Spleen (tissue), 11 donors: ENCODE measurements around the gene IQGAP2. TPM values are rescaled to one million over a fixed set of nuclear protein-coding genes. Genes with fewer than 3 reads are reported as not detected.
A peak's percentile ranks its signal among the peaks of the same experiment; 100 is the strongest.

ENCODE experiments used
- DNase-seq: peaks from one replicate; pipeline ENCODE4 v3.0.0-alpha.2; 2020
- H3K27ac ChIP-seq, 8 donors: fragments of 200-600 bp; sonication (generic) in 7 of 8; 1 replicate in 4 of 8; 2 replicates in 4 of 8; pipeline versions ENCODE4 v1.5.0 to v1.8.0; 2016 to 2021; ENCODE audit warnings: inconsistent platforms in 4 of 8, mild to moderate bottlenecking in 4 of 8, moderate library complexity in 1 of 8
- H3K27me3 ChIP-seq, 7 donors: fragments of 200-600 bp; sonication (generic) in 6 of 7; replicated peaks in 1 of 7; 1 replicate in 4 of 7; 2 replicates in 3 of 7; pipeline versions ENCODE4 v1.5.0 to v1.8.0; 2016 to 2021; ENCODE audit warnings: inconsistent platforms in 3 of 7, mild to moderate bottlenecking in 1 of 7
- H3K36me3 ChIP-seq, 6 donors: fragments of 200-600 bp; sonication (generic) in 5 of 6; 1 replicate in 4 of 6; 2 replicates in 2 of 6; pipeline versions ENCODE4 v1.5.0 to v1.8.0; 2016 to 2021; ENCODE audit warnings: inconsistent platforms in 2 of 6
- H3K4me1 ChIP-seq, 6 donors: fragments of 200-600 bp; sonication (generic) in 5 of 6; 1 replicate in 3 of 6; 2 replicates in 3 of 6; pipeline versions ENCODE4 v1.5.0 to v1.8.0; 2016 to 2021; ENCODE audit warnings: inconsistent platforms in 3 of 6
- H3K4me3 ChIP-seq, 8 donors: fragments of 200-600 bp; sonication (generic) in 7 of 8; 1 replicate in 4 of 8; 2 replicates in 4 of 8; pipeline versions ENCODE4 v1.5.0 to v1.8.0; 2016 to 2021; ENCODE audit warnings: inconsistent platforms in 4 of 8, mild to moderate bottlenecking in 4 of 8, moderate library complexity in 2 of 8
- H3K9me3 ChIP-seq, 8 donors: fragments of 200-600 bp; sonication (generic) in 7 of 8; 1 replicate in 4 of 8; 2 replicates in 4 of 8; pipeline versions ENCODE4 v1.5.0 to v1.8.0; 2016 to 2021; ENCODE audit warnings: inconsistent platforms in 4 of 8
- CTCF ChIP-seq, 11 experiments: fragments of 200-600 bp in 7 of 11; fragments of 450-650 bp in 4 of 11; sonication (generic) in 4 of 11; IDR thresholded peaks in 8 of 11; conservative IDR thresholded peaks in 3 of 11; 1 replicate in 7 of 11; 2 replicates in 4 of 11; pipeline versions ENCODE4 v1.4.0 to v1.8.0; 2016 to 2021; ENCODE audit warnings: antibody characterized with exemption in 11 of 11, inconsistent platforms in 4 of 11, mild to moderate bottlenecking in 1 of 11
- POLR2A ChIP-seq, 3 donors: fragments of 450-650 bp; IDR thresholded peaks; one replicate each; pipeline ENCODE4 v1.5.1; 2017; ENCODE audit warnings: antibody characterized with exemption in 3 of 3, mild to moderate bottlenecking in 1 of 3
- POLR2AphosphoS5 ChIP-seq, 3 donors: sonication (generic); formaldehyde crosslinking; IDR thresholded peaks; one replicate each; pipeline ENCODE4 v1.5.1; 2017; ENCODE audit warnings: antibody characterized with exemption in 3 of 3
- WGBS, 5 donors: extraction: QIAGEN DNeasy Blood & Tissue Kit in 3 of 5; methylation state at CpG; one replicate each; pipeline versions ENCODE4 v1.1.5 to v1.1.7; 2013 to 2018; 5-methylcytosine and 5-hydroxymethylcytosine counted together
- intact Hi-C: fragments of 100-400 bp; cut with DNase I; formaldehyde crosslinking; loops from one replicate; pipeline ENCODE4 v1.15.0; 2023; ENCODE audit warnings: low total_unique reads
- polyA plus RNA-seq, 3 donors: library from polyadenylated mRNA; stranded (reverse); fragments of 200-250 nt; gene quantifications; one replicate each; pipeline ENCODE4 v1.2.1, GENCODE V29; 2013
- total RNA-seq, 7 donors: library from RNA; depleted of rRNA in 3 of 7; stranded (reverse); fragments of >200 nt in 3 of 7; fragmentation: NEBNext Ultra II Directional in 4 of 7; extraction: Animal tissue kit (Norgen Biotek cat#: 25700) in 4 of 7; gene quantifications; one replicate each; pipeline versions ENCODE4 v1.1.0 to v1.2.1, GENCODE V29; 2016 to 2021
- donor health status: healthy with polysubstance abuse.
- donor health status: DM: no; HTN: no; CAD: no; lungs with moderate emphysema.
- donor health status: DM: no; HTN: no; CAD: no.
- donor health status: Bipolar disorder and iron deficiency.
- donor health status: healthy.
- donor health status: DM: no; HTN: no; CAD: no.
- donor health status: DM: yes; HTN: yes; CAD: no.

The IQGAP2 gene
- total and polyA plus RNA-seq, 10 donors: 9.3 to 83.6 (median 52.8) TPM

DNA sequence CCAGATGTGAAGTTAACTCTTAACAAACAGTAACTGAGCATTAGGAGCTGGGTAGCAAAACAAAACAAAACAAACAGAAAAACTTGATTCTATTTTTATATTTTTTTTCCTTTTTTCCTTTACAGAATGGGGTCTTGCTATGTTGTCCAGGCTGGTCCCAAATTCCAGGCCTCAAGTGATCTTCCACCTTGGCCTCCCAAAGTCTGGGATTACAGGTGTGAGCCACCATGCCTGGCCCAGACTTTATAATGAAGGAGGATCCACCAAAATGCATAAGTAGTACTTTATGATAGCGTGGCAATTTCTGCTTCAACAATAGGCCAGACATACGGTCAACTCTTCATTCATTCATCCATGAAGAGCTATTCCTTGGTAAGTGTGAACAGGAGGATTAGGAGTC lies 5.9 kb upstream of the IQGAP2 start:
- intact Hi-C loops: no loop called here
- Histone ChIP-seq H3K9me3 (no peaks in the 10 kb centered on the region), H3K27ac (no peak overlapping the region), H3K4me1 (peaks cover 0 to 23% (median 12%) of the 10 kb centered on the region in 6 donors), H3K36me3 (no peaks in the 10 kb centered on the region), H3K27me3 (peaks cover 0 to 15% (median 0%) of the 10 kb centered on the region in 7 donors), H3K4me3 (no peak overlapping the region)
- TF ChIP-seq POLR2AphosphoS5 (IDR thresholded peaks at IDR 0.05) (no peak), CTCF (IDR thresholded peaks at IDR 0.05 in 8 of 11, conservative IDR thresholded peaks at IDR 0.05 in 3 of 11) (no peak), POLR2A (IDR thresholded peaks at IDR 0.05) (no peak)
- no peak for DNase-seq
- WGBS, 5 donors: 88 to 100% (median 95%) methylated on average over 2 of the region's 2 CpGs

DNA sequence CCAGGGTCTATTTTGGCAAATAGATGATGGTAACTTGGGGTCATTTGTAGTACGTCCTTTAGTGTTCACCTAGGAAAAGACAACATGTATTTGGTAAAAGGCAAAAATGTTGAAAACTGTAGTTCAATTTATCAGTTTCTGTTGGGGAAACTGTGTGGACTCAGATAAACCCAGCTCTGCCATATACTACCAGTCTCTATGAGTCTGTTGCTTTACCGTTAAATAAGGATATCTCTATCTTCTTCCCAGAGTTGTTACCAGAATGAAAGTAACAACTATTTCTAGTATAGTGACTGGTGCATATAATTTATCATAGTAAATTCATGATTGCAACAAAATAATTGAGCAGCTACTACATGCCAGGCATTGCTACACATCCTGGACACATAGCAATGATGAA lies 3.8 kb upstream of the IQGAP2 start:
- DNase-seq: no peak
- H3K9me3 ChIP-seq: no peaks in the 10 kb centered on the region
- no peaks in the 10 kb centered on the region for H3K36me3 ChIP-seq
- intact Hi-C loops: no loop called here
- 93 to 99% (median 95%) methylated on average over 2 of the region's 2 CpGs for WGBS, 5 donors
- H3K4me3 ChIP-seq: no peak overlapping the region
- peaks cover 0 to 39% (median 24%) of the 10 kb centered on the region in 6 donors for H3K4me1 ChIP-seq
- peaks cover 0 to 27% (median 0%) of the 10 kb centered on the region in 7 donors for H3K27me3 ChIP-seq
- H3K27ac ChIP-seq: no peak overlapping the region
- TF ChIP-seq POLR2AphosphoS5 (IDR thresholded peaks at IDR 0.05): no peak
- no peak for TF ChIP-seq CTCF (IDR thresholded peaks at IDR 0.05 in 8 of 11, conservative IDR thresholded peaks at IDR 0.05 in 3 of 11)

GRCh38 chr5:76400466-76400865 lies 2.6 kb upstream of the IQGAP2 start:
- H3K9me3 ChIP-seq: no peaks in the 10 kb centered on the region
- H3K4me1 ChIP-seq: peaks cover 5 to 51% (median 29%) of the 10 kb centered on the region in 6 donors
- H3K27me3 ChIP-seq: peaks cover 0 to 27% (median 0%) of the 10 kb centered on the region in 7 donors
- WGBS, 5 donors: 66 to 91% (median 82%) methylated on average over 5 of the region's 5 CpGs
- DNase-seq: no peak
- H3K27ac ChIP-seq: peak overlapping the region in 1 of 8 donors; percentile 97
- H3K36me3 ChIP-seq: no peaks in the 10 kb centered on the region
- TF ChIP-seq CTCF (IDR thresholded peaks at IDR 0.05 in 8 of 11, conservative IDR thresholded peaks at IDR 0.05 in 3 of 11) (no peak), POLR2AphosphoS5 (IDR thresholded peaks at IDR 0.05) (no peak), POLR2A (IDR thresholded peaks at IDR 0.05) (no peak)
- intact Hi-C loops: no loop called here
- H3K4me3 ChIP-seq: no peak overlapping the region

GRCh38 chr5:76401801-76402250 lies 1.3 kb upstream of the IQGAP2 start:
- peak in 1 of 3 donors; percentile 43 for TF ChIP-seq POLR2AphosphoS5 (IDR thresholded peaks at IDR 0.05)
- no peak for TF ChIP-seq CTCF (IDR thresholded peaks at IDR 0.05 in 8 of 11, conservative IDR thresholded peaks at IDR 0.05 in 3 of 11)
- TF ChIP-seq POLR2A (IDR thresholded peaks at IDR 0.05): no peak
- intact Hi-C loops: no loop called here
- peaks cover 0 to 27% (median 0%) of the 10 kb centered on the region in 7 donors for H3K27me3 ChIP-seq
- H3K36me3 ChIP-seq: no peaks in the 10 kb centered on the region
- peak; percentile 81 for DNase-seq
- no peaks in the 10 kb centered on the region for H3K9me3 ChIP-seq
- WGBS, 5 donors: 10 to 17% (median 13%) methylated on average over 8 to 11 of the region's 11 CpGs
- H3K4me3 ChIP-seq: peak overlapping the region; percentile 75 to 97 (median 85)
- peaks cover 12 to 65% (median 38%) of the 10 kb centered on the region in 6 donors for H3K4me1 ChIP-seq
- peak overlapping the region; percentile 84 to 98 (median 91) for H3K27ac ChIP-seq
